Inflammatory macrophage treated with lipopolysaccharide for 4 hours (primary cell): ENCODE results near the gene UBL4B.

ENCODE experiments used
- DNase-seq: peaks from one replicate; pipeline ENCODE4 v3.0.0-alpha.2; 2020

The UBL4B gene

DNA sequence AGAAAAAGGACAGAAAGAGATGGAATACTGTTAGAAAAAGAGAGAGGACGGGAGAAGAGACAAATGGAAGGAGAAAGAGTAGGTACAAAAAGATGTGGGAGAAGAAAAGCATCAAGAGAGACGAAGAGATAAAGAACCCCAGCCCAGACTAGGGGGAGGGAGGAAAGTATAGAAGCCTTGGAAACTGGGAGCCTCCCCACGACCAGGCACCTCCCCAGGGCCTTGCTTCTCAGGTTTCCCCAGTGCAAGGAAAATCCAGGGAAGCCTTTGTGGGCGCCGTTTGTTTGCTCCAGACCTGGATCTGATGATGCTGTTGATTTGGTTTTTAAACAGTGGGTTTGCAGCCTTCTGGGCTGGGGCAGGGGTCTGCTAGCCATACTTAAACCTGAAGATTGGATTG lies 26.6 kb upstream of the UBL4B start:
- DNase-seq: no peak

DNA sequence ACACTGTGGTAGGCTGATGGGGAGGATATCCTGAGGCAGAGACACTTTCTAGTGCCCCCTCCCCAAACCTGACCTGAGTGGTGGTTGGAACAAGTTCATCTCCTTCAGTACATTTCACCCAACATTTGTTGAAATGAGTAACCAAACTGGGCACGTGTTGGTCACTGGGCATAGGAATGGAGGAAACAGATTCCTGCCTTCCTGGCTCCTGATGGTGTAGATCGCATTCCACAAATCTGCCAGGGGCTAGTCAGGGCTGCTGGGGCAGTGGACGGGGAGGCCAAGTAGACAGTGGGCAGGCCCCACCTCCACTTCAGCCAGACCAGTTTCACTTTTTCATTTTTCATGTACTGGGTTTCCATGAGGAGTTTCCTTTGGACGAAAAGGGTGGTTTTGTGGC lies 25.3 kb upstream of the UBL4B start:
- DNase-seq: no peak

- peak; percentile 57 for DNase-seq
Observed at GRCh38 chr1:110087812-110088738, 24.2 kb upstream of the UBL4B start.

GRCh38 chr1:110088739-110089316 lies 23.4 kb upstream of the UBL4B start:
- DNase-seq: no peak

- DNase-seq: no peak
Observed at GRCh38 chr1:110089561-110090275, 22.5 kb upstream of the UBL4B start.

GRCh38 chr1:110091381-110091780 lies 20.9 kb upstream of the UBL4B start:
- DNase-seq: no peak

DNA sequence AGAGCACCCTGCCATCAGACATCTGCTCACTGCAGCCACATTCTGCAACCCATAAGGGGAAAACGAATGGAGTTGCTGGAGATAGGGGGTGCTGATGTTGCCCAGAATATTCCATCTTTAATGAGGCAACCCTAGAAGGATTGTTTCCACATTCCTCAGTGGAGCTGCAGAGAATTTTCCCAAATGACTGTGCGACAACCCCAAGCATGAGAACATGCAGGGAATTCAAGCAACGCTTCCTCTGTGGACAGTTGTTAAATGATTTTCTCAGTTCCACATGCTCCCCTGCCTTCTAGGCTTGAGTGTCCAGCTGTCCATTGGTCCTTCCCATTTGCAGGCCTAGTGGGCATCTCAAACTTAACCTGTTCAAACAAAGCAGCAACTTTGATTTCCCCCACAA lies 20.5 kb upstream of the UBL4B start:
- no peak for DNase-seq

DNA sequence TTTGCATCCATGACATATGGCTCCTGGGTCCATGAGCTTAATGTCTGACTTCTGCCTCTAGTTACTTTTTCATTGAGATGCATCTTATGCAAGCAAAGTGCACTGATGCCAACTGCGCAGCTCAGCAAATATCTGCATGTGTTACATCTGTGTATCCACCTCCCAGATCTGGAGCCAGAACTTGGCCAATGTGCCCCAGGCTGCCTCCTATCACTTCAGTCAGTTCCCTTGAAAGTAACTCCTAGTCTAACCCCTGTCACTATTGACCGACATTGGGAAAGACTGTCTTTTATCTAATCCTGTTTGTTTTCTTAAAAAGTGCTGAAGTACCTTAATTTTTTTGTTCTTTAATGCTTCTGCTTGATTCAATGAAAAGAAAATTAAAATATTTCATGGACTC lies 19.3 kb upstream of the UBL4B start:
- no peak for DNase-seq

- no peak for DNase-seq
Observed at GRCh38 chr1:110094931-110095654, 17.1 kb upstream of the UBL4B start.

DNA sequence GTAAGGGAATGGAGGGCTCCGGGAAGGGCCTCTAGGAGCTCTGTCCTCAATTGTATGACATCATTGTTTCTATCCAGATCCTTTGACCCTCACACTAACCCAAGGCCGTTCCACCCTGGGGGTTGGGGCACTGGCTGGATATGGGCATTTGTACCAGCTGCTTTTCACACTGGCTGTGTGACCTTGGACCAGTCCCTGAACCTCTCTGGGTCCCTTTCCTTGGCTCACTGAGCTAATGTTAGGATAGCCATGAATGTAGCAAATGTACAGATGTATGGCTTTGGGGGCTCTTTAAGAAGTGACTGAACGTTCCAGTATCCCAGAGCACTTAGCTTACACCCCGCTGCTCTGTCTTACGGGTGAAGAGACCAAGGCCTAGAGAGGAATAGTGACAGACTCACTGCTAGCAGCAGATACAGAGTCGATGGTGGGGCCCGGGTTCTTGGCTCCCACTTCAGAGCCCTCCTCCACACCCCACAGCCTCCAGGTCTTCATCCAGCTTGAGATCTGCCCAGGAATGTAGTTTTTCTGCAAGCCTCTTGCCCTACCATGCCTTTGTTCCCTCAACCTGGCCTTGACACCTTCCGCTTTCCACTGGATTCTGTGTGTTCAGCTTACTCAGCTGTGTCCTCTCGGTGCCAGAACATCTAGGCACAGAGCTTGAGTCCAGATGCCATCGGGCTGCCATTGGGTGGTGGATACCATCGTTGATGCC lies 14.6 kb upstream of the UBL4B start:
- DNase-seq: no peak

- DNase-seq: no peak
Observed at GRCh38 chr1:110098222-110099026, 13.8 kb upstream of the UBL4B start.

DNA sequence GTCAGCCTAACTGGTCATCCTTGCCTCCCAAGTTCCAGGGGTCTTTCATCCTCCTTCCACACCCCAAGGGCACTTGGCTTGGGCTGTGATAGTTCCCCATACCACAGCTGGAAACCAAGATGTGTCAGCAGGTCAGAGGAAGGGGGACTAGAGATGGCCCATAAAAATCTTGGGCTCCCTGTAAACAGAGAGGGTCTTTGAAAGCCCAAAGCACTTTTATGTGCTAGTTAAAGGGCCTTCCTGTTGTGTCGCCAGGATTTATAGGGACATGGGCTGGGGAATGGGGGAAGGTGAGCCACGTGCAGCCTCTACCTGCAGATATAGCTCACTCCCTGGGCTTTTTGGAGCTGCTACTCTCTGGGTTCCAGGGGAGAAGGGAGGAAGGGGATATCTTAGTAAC lies 11.9 kb upstream of the UBL4B start:
- no peak for DNase-seq

DNA sequence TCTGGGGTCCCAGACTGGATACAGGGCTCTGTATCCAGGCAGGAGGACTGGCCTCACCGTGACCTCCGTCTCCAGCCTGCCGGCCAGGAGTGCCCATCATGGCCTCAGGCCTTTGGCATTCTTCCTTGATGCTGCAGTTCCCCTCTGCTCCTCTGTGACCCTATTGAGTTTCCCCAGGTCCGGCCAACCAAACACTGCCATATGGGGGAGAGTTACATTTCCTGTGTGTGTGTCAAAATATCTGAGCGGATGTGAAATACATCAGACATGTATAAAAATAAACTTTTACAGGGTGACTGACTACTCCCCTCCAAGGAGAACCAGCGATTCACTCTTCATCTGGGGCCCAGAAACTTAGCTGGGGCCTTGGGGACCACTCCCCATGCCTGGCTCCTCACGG lies 10.2 kb upstream of the UBL4B start:
- DNase-seq: peak; percentile 33

GRCh38 chr1:110106013-110106941 lies 6.0 kb upstream of the UBL4B start:
- DNase-seq: peak; percentile 59

DNA sequence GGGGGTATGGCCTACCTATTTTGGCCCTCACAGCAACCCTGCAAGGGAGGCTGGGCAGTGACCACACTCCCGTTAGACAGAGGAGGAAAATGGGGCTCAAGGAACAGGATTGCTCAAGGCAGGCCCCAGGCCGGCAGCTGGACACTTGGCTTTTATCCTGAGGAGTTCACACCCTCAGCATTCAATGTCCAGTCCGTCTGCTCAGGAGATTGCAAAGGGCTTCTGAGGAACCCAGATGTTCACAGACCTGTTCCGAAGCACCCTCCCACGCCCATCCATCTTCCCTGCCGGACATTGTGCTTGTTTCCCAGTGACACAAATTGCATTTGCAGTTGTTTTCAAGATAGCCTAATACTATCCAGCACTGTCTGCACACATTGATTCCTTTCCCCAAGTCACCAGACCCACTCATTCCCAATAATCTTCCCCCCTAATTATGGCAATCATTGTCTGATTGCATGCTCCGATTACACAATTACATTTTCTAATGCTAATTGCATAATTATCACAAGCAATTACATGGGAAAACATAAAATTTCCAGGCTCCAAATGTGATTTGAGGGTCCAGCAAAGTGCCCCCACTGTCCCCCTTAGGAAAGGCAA lies 4.3 kb upstream of the UBL4B start:
- no peak for DNase-seq

- DNase-seq: no peak
Observed at GRCh38 chr1:110111081-110111480, 1.2 kb upstream of the UBL4B start.

GRCh38 chr1:110112656-110113055 lies 413 bp downstream of the UBL4B start:
- DNase-seq: no peak

GRCh38 chr1:110113551-110113950 lies 1.3 kb downstream of the UBL4B start:
- DNase-seq: no peak

DNA sequence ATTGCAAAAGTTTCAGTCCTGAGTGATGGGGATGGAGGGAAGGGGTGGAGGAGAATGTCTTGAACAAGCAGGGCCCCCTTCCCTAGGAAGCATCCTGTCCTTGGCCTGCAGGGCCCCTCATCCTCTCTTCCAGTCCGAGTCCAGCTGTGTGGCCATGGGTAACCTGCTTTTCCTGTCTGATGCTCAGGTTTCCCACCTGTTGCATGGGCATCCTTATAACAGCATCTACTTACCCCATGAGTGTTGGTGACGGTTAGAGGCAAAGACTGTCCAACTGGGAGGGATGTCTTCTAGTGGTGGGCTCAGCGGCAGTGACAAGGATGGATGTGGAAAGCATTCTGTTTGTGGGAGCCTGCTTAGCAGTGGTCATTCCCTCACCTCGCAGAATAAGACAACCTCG lies 1.9 kb downstream of the UBL4B start:
- DNase-seq: no peak

- DNase-seq: no peak
Observed at GRCh38 chr1:110114784-110115183, 2.5 kb downstream of the UBL4B start.
